ENCODE results near the gene BCL2L1.
"Not testable (repeated sequence)": the region's sequence is repeated elsewhere in the genome, so short reads cannot be mapped to it uniquely, and the experiment has no call there.

Gene BCL2L1

GRCh38 chr20:31722257-31723068 lies at the start of gene BCL2L1:
Gene BCL2L1, minus strand, starts transcription at chr20:31722868. Its CDS starts 650 bp downstream, at chr20:31722218.
- DNase-seq (ENCODE audit: low spot score): peak; percentile 88

GRCh38 chr20:31770243-31770642 lies 47.6 kb upstream of the BCL2L1 start:
- DNase-seq (ENCODE audit: low spot score): no peak

GRCh38 chr20:31769681-31770080 lies 47.0 kb upstream of the BCL2L1 start:
- no peak for DNase-seq (ENCODE audit: low spot score)

GRCh38 chr20:31767805-31768204 lies 45.1 kb upstream of the BCL2L1 start:
- no peak for DNase-seq (ENCODE audit: low spot score)

- DNase-seq (ENCODE audit: low spot score): no peak
These were observed 42.1 kb upstream of the BCL2L1 start for GRCh38 chr20:31764641-31765305.

GRCh38 chr20:31760519-31761240 lies 38.0 kb upstream of the BCL2L1 start:
- DNase-seq (ENCODE audit: low spot score): no peak

GRCh38 chr20:31759836-31760518 lies 37.3 kb upstream of the BCL2L1 start:
- no peak for DNase-seq (ENCODE audit: low spot score)

- no peak for DNase-seq (ENCODE audit: low spot score)
These were observed 36.3 kb upstream of the BCL2L1 start for GRCh38 chr20:31758991-31759390.

GRCh38 chr20:31758521-31758920 lies 35.9 kb upstream of the BCL2L1 start:
- no peak for DNase-seq (ENCODE audit: low spot score)

- DNase-seq (ENCODE audit: low spot score): no peak
These were observed 34.6 kb upstream of the BCL2L1 start for GRCh38 chr20:31757254-31757653.

- DNase-seq (ENCODE audit: low spot score): no peak
These were observed 28.5 kb upstream of the BCL2L1 start for GRCh38 chr20:31751126-31751525.

GRCh38 chr20:31749223-31749622 lies 26.6 kb upstream of the BCL2L1 start:
- no peak for DNase-seq (ENCODE audit: low spot score)

- no peak for DNase-seq (ENCODE audit: low spot score)
These were observed 25.0 kb upstream of the BCL2L1 start for GRCh38 chr20:31747640-31748039.

GRCh38 chr20:31747028-31747427 lies 24.4 kb upstream of the BCL2L1 start:
- DNase-seq (ENCODE audit: low spot score): not testable (repeated sequence)

- DNase-seq (ENCODE audit: low spot score): no peak
These were observed 23.6 kb upstream of the BCL2L1 start for GRCh38 chr20:31746068-31746878.

GRCh38 chr20:31740656-31741323 lies 18.1 kb upstream of the BCL2L1 start:
- no peak for DNase-seq (ENCODE audit: low spot score)

- DNase-seq (ENCODE audit: low spot score): no peak
These were observed 17.5 kb upstream of the BCL2L1 start for GRCh38 chr20:31740208-31740607.

- no peak for DNase-seq (ENCODE audit: low spot score)
These were observed 16.9 kb upstream of the BCL2L1 start for GRCh38 chr20:31739550-31739977.

GRCh38 chr20:31738729-31739549 lies 16.3 kb upstream of the BCL2L1 start, which contains the start of gene TPX2:
Gene TPX2, plus strand, starts transcription at chr20:31739290. Its CDS starts 18,187 bp downstream, at chr20:31757477.
- peak; percentile 98 for DNase-seq (ENCODE audit: low spot score)

- no peak for DNase-seq (ENCODE audit: low spot score)
These were observed 8.7 kb upstream of the BCL2L1 start for GRCh38 chr20:31731321-31731717.

Measured in putamen (tissue), 1 donor.